Measurements from ENCODE around the gene ADO.
"Not testable (repeated sequence)": the region's sequence is repeated elsewhere in the genome, so short reads cannot be mapped to it uniquely, and the experiment has no call there.

The ADO gene

GRCh38 chr10:62764011-62764410, 40.5 kb upstream of the ADO start:
- no peak overlapping the region for H3K27ac ChIP-seq
- no peaks in the 10 kb centered on the region for H3K36me3 ChIP-seq (ENCODE audit: insufficient read depth, low read length)
- H3K9ac ChIP-seq (ENCODE audit: insufficient read length) = no peak overlapping the region
- no peak for TF ChIP-seq FOXP2 (optimal IDR thresholded peaks at IDR 0.05; ENCODE audit: control extremely low read depth, extremely low read length, insufficient read depth)
- TF ChIP-seq EZH2 (IDR thresholded peaks at IDR 0.05) = no peak
- no peak for TF ChIP-seq POLR2AphosphoS5 (IDR thresholded peaks at IDR 0.05; ENCODE audit: borderline replicate concordance, low read depth, low read length)
- no peak overlapping the region for H3K4me3 ChIP-seq
- no peaks in the 10 kb centered on the region for H3K9me3 ChIP-seq (ENCODE audit: low read depth, low read length)
- no peak for DNase-seq (ENCODE audit: low read depth, low spot score)

GRCh38 chr10:62765726-62766125, 38.8 kb upstream of the ADO start:
- no peak overlapping the region for H3K4me3 ChIP-seq
- H3K36me3 ChIP-seq (ENCODE audit: insufficient read depth, low read length) = no peaks in the 10 kb centered on the region
- no peak for TF ChIP-seq FOXP2 (optimal IDR thresholded peaks at IDR 0.05; ENCODE audit: control extremely low read depth, extremely low read length, insufficient read depth)
- no peak for TF ChIP-seq EZH2 (IDR thresholded peaks at IDR 0.05)
- no peak for TF ChIP-seq POLR2AphosphoS5 (IDR thresholded peaks at IDR 0.05; ENCODE audit: borderline replicate concordance, low read depth, low read length)
- no peaks in the 10 kb centered on the region for H3K9me3 ChIP-seq (ENCODE audit: low read depth, low read length)
- DNase-seq (ENCODE audit: low read depth, low spot score) = no peak
- no peak overlapping the region for H3K27ac ChIP-seq
- no peak overlapping the region for H3K9ac ChIP-seq (ENCODE audit: insufficient read length)

DNA sequence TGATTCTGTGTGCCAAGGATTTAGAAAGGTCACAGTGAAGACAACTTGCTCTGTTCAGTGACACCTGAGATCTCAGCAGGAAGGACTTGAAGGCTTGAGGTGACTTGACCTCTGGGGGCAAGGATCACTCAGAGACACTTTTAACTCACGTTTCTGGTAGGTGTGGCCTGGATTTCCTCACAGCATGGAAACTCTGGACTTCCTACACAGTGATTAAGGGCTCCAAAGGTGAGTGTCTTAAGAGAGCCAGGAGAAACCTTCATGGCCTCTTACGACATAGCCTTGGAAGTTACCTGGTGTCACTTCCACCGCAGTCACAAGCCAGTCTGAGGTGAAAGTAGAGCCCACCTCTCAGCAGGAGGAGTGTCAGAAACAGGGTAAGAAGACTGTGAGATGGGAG, 38.1 kb upstream of the ADO start:
- no peak overlapping the region for H3K9ac ChIP-seq (ENCODE audit: insufficient read length)
- DNase-seq (ENCODE audit: low read depth, low spot score) = no peak
- no peaks in the 10 kb centered on the region for H3K9me3 ChIP-seq (ENCODE audit: low read depth, low read length)
- no peak for TF ChIP-seq POLR2AphosphoS5 (IDR thresholded peaks at IDR 0.05; ENCODE audit: borderline replicate concordance, low read depth, low read length)
- TF ChIP-seq EZH2 (IDR thresholded peaks at IDR 0.05) = no peak
- no peak for TF ChIP-seq FOXP2 (optimal IDR thresholded peaks at IDR 0.05; ENCODE audit: control extremely low read depth, extremely low read length, insufficient read depth)
- H3K36me3 ChIP-seq (ENCODE audit: insufficient read depth, low read length) = no peaks in the 10 kb centered on the region
- no peak overlapping the region for H3K4me3 ChIP-seq
- H3K27ac ChIP-seq = no peak overlapping the region

- Histone ChIP-seq H3K36me3 (ENCODE audit: insufficient read depth, low read length) (no peaks in the 10 kb centered on the region), H3K9me3 (ENCODE audit: low read depth, low read length) (no peaks in the 10 kb centered on the region), H3K4me3 (no peak overlapping the region), H3K27ac (peak overlapping the region; percentile 62; the same call in 1 of the 2 replicates), H3K9ac (ENCODE audit: insufficient read length) (no peak overlapping the region)
- DNase-seq (ENCODE audit: low read depth, low spot score) = no peak
- TF ChIP-seq FOXP2 (optimal IDR thresholded peaks at IDR 0.05; ENCODE audit: control extremely low read depth, extremely low read length, insufficient read depth) (no peak), POLR2AphosphoS5 (IDR thresholded peaks at IDR 0.05; ENCODE audit: borderline replicate concordance, low read depth, low read length) (no peak), EZH2 (IDR thresholded peaks at IDR 0.05) (no peak)
Measured at GRCh38 chr10:62769574-62770242, 34.8 kb upstream of the ADO start.

DNA sequence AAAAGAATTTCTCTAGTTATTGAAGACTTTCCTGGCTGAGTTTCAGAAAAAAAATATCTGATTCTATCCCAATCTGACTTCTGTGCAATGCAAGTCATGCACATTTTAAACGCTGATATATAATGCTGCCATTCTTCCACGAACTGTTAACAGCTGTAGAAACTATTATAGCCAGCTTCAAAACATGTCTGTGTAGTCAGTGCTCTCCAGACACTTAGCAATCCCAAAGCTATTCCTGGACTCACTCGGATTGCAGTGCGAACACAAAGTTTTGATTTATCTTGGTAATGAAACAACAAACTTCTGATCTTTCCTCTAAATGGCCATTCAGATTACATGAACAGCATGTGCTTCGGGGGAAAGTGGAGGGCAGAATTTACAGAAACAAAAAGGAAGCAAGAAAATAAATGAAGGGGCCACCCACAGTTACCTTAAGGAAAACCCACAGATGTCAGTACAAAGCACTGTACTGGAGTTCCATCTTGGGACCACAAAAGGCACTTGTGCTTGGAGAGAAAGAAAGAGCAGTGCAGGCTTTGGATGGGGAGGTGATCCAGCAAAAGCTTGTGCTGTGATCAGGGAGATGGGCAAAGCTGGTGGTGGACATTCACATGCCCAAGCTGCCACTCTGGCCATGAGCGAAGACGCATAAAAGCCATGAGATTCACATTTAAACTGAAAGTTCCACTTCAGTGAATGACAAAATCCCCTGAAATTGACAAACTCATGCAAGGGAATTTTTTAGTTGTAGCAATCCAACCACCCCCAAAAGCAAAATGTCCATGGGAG, 32.1 kb upstream of the ADO start:
- H3K4me3 ChIP-seq = peak overlapping the region; percentile 43
- no peak for DNase-seq (ENCODE audit: low read depth, low spot score)
- TF ChIP-seq POLR2AphosphoS5 (IDR thresholded peaks at IDR 0.05; ENCODE audit: borderline replicate concordance, low read depth, low read length) = no peak
- TF ChIP-seq FOXP2 (optimal IDR thresholded peaks at IDR 0.05; ENCODE audit: control extremely low read depth, extremely low read length, insufficient read depth) = no peak
- no peak for TF ChIP-seq EZH2 (IDR thresholded peaks at IDR 0.05)
- H3K27ac ChIP-seq = peak overlapping the region; percentile 67; the same call in 1 of the 2 replicates
- no peaks in the 10 kb centered on the region for H3K9me3 ChIP-seq (ENCODE audit: low read depth, low read length)
- no peaks in the 10 kb centered on the region for H3K36me3 ChIP-seq (ENCODE audit: insufficient read depth, low read length)
- no peak overlapping the region for H3K9ac ChIP-seq (ENCODE audit: insufficient read length)

DNA sequence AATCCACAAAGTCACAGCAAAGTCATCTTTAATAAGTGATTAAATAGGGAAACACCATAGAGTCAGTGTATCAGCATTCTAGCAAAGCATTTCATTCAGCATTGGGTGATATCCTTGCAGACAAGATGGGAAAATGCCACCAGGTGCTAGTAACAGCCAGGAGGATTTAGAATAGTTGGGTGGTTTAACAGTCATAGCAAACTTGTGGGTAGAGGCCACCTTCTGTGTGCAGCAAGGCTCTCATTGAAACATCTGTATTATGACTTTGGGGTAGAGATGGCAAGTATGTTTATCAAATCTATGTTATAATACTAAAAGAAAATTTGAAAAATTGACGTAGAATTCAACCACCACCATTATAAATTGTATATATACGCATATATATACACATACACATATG, 26.4 kb upstream of the ADO start:
- Histone ChIP-seq H3K9me3 (ENCODE audit: low read depth, low read length) (no peaks in the 10 kb centered on the region), H3K4me3 (no peak overlapping the region), H3K27ac (no peak overlapping the region), H3K9ac (ENCODE audit: insufficient read length) (no peak overlapping the region), H3K36me3 (ENCODE audit: insufficient read depth, low read length) (no peaks in the 10 kb centered on the region)
- no peak for DNase-seq (ENCODE audit: low read depth, low spot score)
- TF ChIP-seq POLR2AphosphoS5 (IDR thresholded peaks at IDR 0.05; ENCODE audit: borderline replicate concordance, low read depth, low read length) (no peak), EZH2 (IDR thresholded peaks at IDR 0.05) (no peak), FOXP2 (optimal IDR thresholded peaks at IDR 0.05; ENCODE audit: control extremely low read depth, extremely low read length, insufficient read depth) (no peak)

- H3K36me3 ChIP-seq (ENCODE audit: insufficient read depth, low read length) = no peaks in the 10 kb centered on the region
- H3K27ac ChIP-seq = no peak overlapping the region
Measured at GRCh38 chr10:62779487-62780248, 24.9 kb upstream of the ADO start.

DNA sequence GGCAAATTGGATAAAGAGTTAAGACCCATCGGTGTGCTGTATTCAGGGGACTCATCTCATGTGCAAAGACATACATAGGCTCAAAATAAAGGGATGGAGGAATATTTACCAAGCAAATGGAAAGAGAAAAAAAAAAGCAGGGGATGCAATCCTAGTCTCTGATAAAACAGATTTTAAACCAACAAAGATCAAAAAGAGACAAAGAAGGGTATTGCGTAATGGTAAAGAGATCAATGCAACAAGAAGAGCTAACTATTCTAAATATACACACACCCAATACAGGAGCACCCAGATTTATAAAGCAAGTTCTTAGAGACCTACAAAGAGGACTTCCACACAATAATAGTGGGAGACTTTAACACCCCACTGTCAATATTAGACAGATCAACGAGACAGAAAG, 20.0 kb upstream of the ADO start:
- not testable (repeated sequence) for DNase-seq (ENCODE audit: low read depth, low spot score)

More at GRCh38 chr10:62779487-62780248, 24.9 kb upstream of the ADO start:
- TF ChIP-seq EZH2 (IDR thresholded peaks at IDR 0.05) (no peak), POLR2AphosphoS5 (IDR thresholded peaks at IDR 0.05; ENCODE audit: borderline replicate concordance, low read depth, low read length) (no peak), FOXP2 (optimal IDR thresholded peaks at IDR 0.05; ENCODE audit: control extremely low read depth, extremely low read length, insufficient read depth) (no peak)
- peak; percentile 14 for DNase-seq (ENCODE audit: low read depth, low spot score)
- no peak overlapping the region for H3K9ac ChIP-seq (ENCODE audit: insufficient read length)
- H3K9me3 ChIP-seq (ENCODE audit: low read depth, low read length) = no peaks in the 10 kb centered on the region
- H3K4me3 ChIP-seq = no peak overlapping the region

DNA sequence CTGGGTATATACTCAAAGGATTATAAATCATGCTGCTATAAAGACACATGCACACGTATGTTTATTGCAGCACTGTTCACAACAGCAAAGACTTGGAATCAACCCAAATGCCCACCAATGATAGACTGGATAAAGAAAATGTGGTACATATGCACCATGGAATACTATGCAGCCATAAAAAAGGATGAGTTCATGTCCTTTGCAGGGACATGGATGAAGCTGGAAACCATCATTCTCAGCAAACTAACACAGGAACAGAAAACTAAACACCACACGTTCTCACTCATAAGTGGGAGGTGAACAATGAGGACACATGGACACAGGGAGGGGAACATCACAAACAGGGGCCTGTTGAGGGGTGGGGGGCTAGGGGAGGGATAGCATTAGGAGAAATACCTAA, 16.2 kb upstream of the ADO start:
- H3K4me3 ChIP-seq; H3K36me3 ChIP-seq (ENCODE audit: insufficient read depth, low read length); H3K9me3 ChIP-seq (ENCODE audit: low read depth, low read length); DNase-seq (ENCODE audit: low read depth, low spot score); H3K27ac ChIP-seq; H3K9ac ChIP-seq (ENCODE audit: insufficient read length): not testable (repeated sequence)

More for the DNA sequence above, 20.0 kb upstream of the ADO start:
- not testable (repeated sequence) for H3K27ac ChIP-seq; H3K9ac ChIP-seq (ENCODE audit: insufficient read length); H3K36me3 ChIP-seq (ENCODE audit: insufficient read depth, low read length); H3K4me3 ChIP-seq; H3K9me3 ChIP-seq (ENCODE audit: low read depth, low read length)
